GM12891 (cell line): ENCODE data around the gene GPAT3.
"Not testable (repeated sequence)": the region's sequence is repeated elsewhere in the genome, so short reads cannot be mapped to it uniquely, and the experiment has no call there.

Experiments
- DNase-seq: peaks from one replicate; pipeline ENCODE4 v3.0.0; 2011; ENCODE audit warnings: low spot score; ENCODE audit not compliant: insufficient read length
- FAIRE-seq: peaks from 2 replicates; lab custom pipeline; 2011; peaks lifted over from hg19 to GRCh38; lab: Jason Lieb, UNC
- PAX5 ChIP-seq: IDR thresholded peaks from 2 replicates; pipeline ENCODE4 v1.6.1; 2011; ENCODE audit warnings: low read length, moderate library complexity, mild to moderate bottlenecking; ENCODE audit not compliant: insufficient read depth, severe bottlenecking
- POLR2A ChIP-seq: IDR thresholded peaks from 2 replicates; pipeline ENCODE4 v1.6.1; 2011; ENCODE audit warnings: low read depth, low read length, control low read depth
- POLR2AphosphoS5 ChIP-seq: IDR thresholded peaks from 2 replicates; pipeline ENCODE4 v1.6.1; 2011; ENCODE audit warnings: low read depth, low read length, control low read depth
- POU2F2 ChIP-seq: IDR thresholded peaks from 2 replicates; pipeline ENCODE4 v1.6.1; 2011; ENCODE audit warnings: low read depth, mild to moderate bottlenecking, control low read depth, low read length, moderate library complexity
- SPI1 ChIP-seq: IDR thresholded peaks from 2 replicates; pipeline ENCODE4 v1.6.1; 2011; ENCODE audit warnings: low read depth, low read length, control low read depth
- TAF1 ChIP-seq: IDR thresholded peaks from 2 replicates; pipeline ENCODE4 v1.6.1; 2011; ENCODE audit warnings: low read depth, low read length, control low read depth

Gene GPAT3

GRCh38 chr4:83616252-83616651 is 80.3 kb downstream of the GPAT3 start:
- no peak for FAIRE-seq
- no peak for DNase-seq
- TF ChIP-seq SPI1 (no peak), POU2F2 (no peak), POLR2AphosphoS5 (no peak), PAX5 (no peak), TAF1 (no peak), POLR2A (no peak)

- FAIRE-seq, result no peak
These were observed 81.6 kb downstream of the GPAT3 start for GRCh38 chr4:83617371-83618035.

GRCh38 chr4:83618431-83618830 is 82.5 kb downstream of the GPAT3 start:
- FAIRE-seq (no peak), DNase-seq (no peak)
- no peak for TF ChIP-seq PAX5
- TF ChIP-seq POLR2A, result no peak
- no peak for TF ChIP-seq POLR2AphosphoS5
- no peak for TF ChIP-seq POU2F2
- no peak for TF ChIP-seq TAF1
- no peak for TF ChIP-seq SPI1

More at GRCh38 chr4:83617371-83618035, 81.6 kb downstream of the GPAT3 start:
- TF ChIP-seq POLR2A, result no peak
- TF ChIP-seq POLR2AphosphoS5, result no peak
- TF ChIP-seq SPI1, result no peak
- TF ChIP-seq PAX5, result no peak
- no peak for TF ChIP-seq TAF1
- no peak for TF ChIP-seq POU2F2
- DNase-seq, result no peak

DNA sequence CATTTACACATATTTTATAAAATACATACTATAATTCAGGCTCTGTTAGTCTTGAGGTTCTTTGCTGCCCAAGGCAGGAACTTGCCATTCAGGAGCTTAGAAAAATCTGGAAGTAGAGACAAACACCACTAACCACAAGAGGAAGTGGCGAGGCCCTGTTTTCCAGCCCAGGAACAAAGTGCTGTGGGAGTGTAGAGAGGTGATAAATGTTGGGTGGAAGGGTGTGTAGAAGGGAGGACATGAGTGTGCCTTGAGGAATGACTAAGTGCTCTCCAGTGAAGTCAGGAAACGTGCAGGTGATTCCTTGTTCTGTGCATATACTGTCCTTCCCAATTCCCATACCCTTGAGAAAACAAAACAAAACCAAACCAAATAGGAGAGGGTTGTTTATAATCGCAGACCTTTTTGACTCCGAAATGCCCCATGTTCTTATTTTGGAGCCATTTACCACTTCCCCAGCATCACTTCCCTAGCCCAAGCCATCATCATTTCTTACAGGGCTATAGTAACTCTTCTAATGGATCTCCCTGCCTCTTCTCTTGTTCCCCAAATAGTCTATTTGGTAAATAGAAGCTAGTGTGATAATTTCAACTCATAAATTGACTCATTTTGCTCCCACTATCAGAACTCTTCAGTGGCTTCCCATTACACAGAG is 83.2 kb downstream of the GPAT3 start:
- TF ChIP-seq TAF1 (no peak), PAX5 (no peak), SPI1 (no peak), POLR2AphosphoS5 (no peak), POLR2A (no peak), POU2F2 (no peak)
- DNase-seq (no peak), FAIRE-seq (no peak)

- DNase-seq, FAIRE-seq: not testable (repeated sequence)
These were observed 86.2 kb downstream of the GPAT3 start for GRCh38 chr4:83622127-83622526.

DNA sequence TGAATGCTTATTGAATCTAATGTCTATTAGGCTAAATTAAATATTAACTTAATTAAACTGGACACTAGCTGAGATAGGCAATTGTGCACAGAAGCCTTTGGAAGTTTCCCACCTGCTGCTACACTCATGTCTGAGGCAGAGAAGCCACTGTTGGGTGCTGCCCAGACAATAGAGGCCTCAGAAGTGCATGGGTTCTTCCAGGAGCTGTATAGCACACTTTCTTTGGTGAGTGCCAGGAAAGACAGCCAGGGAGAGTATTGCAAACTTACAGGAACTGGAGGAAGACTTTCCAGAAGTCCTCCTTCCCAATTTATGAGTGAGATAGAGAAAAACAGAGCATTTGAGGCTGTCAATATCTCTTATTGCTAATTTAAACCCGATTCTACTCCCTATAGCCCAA is 89.9 kb downstream of the GPAT3 start:
- DNase-seq, result no peak
- no peak for TF ChIP-seq POLR2A
- TF ChIP-seq POU2F2, result no peak
- TF ChIP-seq POLR2AphosphoS5, result no peak
- no peak for TF ChIP-seq TAF1
- TF ChIP-seq PAX5, result no peak
- no peak for TF ChIP-seq SPI1
- FAIRE-seq, result no peak

GRCh38 chr4:83626245-83626836 is 90.4 kb downstream of the GPAT3 start:
- no peak for DNase-seq
- FAIRE-seq, result no peak
- TF ChIP-seq TAF1 (no peak), POLR2AphosphoS5 (no peak), PAX5 (no peak), SPI1 (no peak), POLR2A (no peak), POU2F2 (no peak)

DNA sequence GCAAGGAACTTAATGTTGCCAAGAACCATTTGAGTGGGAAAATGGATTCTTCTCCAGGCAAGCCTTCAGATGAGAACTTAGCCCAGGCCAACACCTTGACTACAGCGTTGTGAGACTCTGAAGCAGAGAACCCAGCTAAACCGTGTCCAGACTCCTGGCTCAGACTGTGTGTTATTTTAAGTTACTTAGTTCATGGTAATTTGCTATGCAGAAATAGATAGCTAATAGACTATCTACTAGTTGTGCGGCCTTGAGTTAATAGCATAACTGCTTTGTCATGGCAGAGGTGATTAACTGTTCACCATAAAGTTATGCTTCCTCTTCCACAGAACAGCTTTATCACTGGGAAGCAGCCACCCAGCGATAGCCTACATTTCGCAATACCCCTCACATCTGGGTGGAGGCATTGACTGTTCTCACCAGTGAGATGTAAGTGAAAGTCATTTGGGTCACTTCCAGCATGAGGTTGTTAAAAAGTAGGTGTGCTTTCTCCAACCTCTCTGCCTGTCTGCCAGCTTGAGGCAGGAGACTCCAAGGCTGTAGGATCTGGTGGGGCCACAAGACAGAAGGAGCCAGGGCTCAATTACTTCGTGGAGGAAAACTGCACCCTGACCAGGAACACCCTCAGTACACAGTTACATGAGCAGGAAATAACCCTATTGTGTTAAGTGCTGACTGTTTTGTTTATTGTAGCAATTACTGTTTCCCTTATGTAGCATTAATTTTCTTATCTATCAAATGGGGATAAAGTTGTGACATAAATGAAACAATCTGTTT is 94.2 kb downstream of the GPAT3 start:
- TF ChIP-seq POLR2AphosphoS5, result no peak
- no peak for TF ChIP-seq PAX5
- no peak for TF ChIP-seq POU2F2
- TF ChIP-seq POLR2A, result no peak
- FAIRE-seq, result no peak
- DNase-seq, result no peak

GRCh38 chr4:83631066-83631465 is 95.2 kb downstream of the GPAT3 start:
- TF ChIP-seq POLR2AphosphoS5 (no peak), TAF1 (no peak), SPI1 (no peak), PAX5 (no peak), POU2F2 (no peak), POLR2A (no peak)
- DNase-seq (no peak), FAIRE-seq (no peak)
